Inflammatory macrophage treated with lipopolysaccharide for 1 hour (primary cell): ENCODE measurements around the gene RBFOX1.

Experiments used
- DNase-seq, 2 donors: peaks; one replicate each; pipeline ENCODE4 v3.0.0-alpha.2; 2020 to 2022

Gene RBFOX1

DNA sequence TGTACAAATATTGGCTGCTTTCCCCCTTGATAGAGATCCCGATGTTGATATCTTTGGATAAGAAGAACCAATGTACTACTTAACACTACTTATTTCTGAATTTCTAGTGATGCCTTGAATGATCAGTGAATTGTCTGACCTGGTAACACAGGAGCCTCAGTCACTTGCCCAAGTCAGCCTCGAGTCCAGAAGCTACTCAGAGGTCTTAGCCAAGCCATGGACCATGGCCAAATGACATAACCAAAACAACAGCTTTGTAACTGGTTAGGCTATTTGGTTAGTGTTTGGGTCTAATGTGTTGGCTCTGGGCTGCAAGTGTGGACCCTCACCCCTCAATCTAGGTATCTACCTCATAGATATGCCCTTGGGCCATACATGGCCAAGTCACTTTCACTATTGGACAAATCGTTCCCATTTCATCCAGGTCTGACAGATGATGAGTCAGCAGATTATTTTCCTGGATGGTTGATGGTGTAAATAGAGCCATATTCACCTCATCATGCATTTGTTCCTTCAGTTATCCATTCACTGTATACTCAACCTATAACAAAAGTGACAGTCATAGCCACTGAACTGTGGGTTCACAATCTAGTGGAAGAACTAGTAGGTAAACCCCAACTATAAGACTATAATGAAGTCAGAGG, 3.5 kb downstream of the RBFOX1 start:
- DNase-seq: no peak

DNA sequence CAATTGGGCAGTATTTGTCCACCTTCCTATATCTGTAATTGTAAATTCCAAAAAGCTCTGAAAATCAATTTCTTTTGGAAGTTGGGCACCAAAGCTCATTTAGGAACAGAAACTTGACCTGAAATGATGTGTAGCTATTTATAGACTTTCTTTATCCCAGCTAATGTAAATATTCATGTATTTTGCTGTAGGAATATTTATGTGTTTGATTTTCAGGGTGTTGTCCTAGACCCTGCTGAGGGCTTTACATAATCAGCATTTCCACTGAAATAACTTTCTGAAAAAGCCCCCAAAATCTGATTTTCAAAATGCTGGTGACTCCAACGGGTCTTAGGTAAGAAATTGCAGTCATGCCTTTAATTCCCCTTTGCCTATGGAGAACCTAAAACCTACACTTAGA, 4.1 kb downstream of the RBFOX1 start:
- DNase-seq: no peak

DNA sequence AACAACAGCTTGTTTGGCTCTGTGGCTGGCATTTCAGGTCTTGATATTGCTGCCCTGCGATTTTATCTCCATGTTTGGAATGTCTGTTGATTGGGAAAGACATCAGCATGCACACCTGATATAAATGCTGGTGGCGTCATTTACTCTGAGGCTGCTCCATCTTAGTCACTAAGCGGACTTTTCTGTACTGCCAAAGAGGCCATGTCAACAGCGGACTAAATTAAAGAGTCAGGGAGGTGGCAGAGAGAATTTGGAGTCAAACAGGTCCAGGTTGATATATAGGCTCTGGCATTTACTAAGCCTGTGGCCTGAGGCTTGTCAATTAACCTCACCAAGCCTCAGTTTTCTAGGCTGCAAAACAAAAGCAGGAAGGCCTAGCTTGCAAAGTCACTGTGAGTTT, 6.2 kb downstream of the RBFOX1 start:
- DNase-seq: no peak

DNA sequence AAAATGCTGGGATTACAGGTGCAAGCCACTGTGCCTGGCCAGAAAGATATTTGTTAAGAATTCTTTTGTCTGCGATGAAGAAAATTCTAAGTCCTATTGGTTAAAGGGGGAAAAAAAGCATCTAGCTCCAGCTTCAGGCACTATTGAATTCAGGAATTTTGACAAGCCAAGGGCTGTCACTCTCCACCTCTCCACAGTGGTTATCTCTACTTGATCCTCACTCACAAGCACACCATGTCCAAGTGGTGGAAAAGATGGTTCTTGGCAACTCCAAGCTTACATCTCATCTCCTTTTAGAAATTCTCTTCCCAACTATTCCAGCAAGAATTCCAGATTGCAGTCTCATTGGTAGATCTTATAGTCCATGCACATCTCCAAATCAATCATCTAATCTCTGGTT, 7.1 kb downstream of the RBFOX1 start:
- DNase-seq: no peak

DNA sequence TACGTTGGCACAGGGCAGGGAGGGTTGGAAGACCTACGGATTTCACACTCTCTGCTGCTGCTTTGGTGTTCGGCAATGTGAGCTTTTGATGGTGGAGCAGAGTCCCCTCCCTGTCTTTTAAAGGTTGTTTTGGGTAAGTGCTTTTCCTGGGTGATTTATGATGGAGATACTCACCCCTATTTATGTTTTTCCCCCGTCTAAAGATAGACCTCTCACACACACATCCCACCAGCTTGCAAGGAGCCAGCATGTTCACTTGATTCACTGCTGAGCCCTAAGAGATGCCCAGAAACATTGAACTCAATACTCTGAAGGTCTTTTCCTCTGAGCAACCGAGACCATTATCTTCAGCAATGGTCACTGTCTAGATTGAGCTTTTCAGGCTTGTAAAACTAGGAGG, 8.3 kb downstream of the RBFOX1 start:
- DNase-seq: no peak

DNA sequence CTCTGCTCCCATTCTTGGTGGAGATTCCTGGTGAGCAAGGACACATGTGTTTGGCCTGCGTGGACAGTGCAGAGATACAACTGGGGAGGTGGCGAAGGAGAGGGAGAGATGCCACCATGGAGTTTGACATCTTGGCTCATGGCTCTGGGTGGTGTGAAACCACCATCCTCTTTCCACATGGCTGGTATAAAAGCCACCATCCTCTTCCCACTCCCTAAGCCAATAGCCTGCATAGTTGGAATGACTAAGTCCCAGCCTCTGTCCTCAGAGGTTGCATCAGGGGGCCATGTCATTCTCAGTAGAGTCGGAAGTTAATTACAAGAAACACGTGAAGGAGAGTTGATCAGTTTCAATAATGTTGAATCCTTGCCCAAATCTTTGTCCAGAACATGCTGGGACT, 10.0 kb downstream of the RBFOX1 start:
- DNase-seq: no peak

DNA sequence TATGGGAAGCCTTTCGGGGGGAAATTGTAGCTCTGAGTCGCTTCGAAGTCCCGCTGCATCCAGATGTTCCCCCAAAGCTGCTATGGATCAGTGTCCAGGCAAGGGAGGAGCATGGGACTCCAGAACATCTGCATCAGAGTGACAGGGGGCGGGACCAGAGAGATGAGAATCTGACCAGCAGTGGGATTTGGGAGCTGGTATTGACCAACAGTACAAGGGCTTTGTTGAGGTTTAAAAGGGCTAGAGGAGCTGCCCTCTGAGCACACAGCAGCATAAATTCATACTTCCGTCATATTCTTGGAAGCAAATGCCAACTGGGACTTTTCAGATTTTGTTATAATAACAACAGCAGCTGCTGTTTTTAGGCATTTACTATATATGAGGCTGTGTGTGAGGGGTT, 10.6 kb downstream of the RBFOX1 start:
- DNase-seq: no peak

DNA sequence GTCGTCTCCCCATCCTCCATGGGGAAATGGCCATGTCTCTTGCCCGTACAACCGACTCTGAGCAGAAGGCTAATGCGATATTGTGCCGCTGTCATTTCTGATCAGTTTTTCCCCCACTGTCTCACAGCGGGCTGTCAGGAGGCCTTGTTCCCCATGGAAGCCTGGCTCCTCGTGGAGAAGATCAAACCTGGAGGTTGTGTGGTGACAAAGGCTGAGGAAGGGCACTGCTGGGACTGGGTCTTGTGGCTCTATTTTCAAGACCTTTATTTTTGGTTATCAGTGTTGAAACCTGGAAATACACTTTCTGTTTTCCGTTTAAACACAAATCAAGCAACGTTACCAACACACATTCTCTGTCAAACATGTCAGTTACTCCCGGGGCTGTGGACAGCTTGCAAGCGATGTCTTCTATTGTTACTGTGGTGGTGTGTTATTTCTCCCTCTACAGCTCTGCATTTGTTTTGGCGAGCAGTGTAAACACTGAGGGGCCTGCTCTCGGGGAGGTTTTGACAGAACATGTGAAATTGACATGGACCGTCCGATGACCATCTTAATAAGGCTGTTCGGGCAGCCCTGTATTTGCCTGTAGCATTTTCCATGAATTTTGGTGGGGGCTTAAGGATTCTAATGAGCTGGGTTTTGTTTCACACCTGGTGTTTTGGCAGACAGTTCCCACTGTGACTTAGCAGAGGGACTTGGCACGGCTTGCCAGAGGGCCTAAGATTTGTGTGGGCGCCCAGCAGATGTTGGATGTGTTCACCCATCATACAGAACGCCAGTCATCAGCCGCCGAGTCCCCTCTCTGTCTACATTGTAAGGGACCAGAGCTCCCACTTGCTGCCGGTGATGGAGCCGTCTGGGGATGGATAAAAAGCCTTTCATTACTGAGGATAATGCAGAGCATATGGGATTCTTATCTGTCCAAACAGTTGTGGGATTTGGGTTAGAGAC, 12.5 kb downstream of the RBFOX1 start:
- DNase-seq: no peak

DNA sequence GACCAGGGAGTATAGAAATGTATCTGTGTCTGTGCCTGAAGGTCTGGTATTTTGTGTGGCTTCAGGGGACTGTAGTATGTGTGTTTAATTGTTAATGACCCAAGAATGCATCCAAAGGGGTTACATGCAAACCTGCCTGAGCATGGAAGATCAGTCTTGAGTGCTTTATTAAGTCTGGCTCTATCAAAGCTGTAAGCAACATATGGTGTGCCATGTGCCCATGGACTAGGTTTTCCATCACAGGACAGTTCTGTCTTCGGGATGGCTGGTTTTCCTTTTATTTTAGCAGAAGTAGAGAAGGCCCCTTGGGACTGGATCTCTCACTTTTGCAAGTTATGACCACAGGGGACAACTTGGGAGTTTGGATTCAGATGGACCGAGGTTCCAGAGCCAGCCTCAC, 18.2 kb downstream of the RBFOX1 start:
- no peak for DNase-seq

DNA sequence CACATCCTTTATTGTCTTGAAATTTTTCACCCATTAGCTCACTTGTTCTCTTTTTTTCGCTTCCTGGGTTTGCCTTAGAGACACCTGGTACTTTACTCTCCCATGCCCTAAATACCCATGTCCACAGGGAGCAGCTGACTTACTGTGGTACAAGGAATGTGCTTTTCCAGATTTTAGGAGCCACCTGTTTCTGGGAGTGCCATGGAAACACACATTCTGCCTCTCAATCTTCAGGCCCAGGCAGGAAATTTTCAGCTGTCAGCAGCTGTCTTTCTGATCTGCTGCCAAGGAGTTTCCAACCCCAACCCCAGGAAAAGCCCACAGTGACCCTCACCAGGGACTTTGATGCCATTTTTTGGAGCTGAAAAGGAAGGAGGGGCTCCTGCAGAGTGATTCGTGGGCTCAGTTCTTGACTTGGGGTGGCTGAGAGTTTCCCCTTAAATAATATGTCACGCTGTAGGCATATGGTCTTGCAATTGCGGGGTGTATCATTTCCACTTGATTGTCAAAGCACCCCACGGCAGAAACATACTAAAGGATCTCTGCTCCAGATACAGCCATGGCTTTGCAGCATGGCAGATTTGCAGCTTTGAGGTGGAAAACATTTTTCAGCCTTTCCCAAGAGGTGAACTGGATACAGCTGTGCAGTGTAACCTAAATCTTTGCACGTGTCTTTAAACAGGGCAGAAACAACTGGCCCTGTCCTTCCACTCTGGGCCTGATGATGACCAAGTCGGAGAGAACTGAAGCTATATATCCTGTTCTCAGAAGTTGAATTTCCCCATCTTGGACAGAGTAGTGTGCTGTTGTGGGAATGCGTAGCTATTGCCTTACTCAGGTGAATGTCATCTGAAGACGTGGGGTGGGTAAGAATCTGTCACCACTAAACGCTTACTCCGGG, 19.2 kb downstream of the RBFOX1 start:
- no peak for DNase-seq

DNA sequence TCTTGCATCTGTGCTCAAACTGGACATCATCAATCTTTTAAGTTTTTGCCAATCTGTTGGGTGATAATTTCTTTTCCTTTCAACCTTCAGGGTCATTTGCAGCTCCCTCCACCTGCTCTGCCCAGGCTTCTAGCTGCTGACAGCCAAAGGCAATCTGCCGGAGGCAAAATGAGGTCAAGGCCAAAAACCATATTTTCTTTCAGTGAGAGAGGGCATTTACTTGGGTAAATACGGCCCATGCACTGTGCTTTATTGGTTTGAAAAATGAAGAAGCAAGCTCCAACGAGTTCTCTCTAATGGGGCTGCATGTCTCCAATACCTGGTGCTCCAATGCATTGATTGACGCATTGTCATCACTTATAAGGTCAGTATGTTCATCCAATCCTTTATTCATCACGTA, 23.1 kb downstream of the RBFOX1 start:
- DNase-seq: no peak

DNA sequence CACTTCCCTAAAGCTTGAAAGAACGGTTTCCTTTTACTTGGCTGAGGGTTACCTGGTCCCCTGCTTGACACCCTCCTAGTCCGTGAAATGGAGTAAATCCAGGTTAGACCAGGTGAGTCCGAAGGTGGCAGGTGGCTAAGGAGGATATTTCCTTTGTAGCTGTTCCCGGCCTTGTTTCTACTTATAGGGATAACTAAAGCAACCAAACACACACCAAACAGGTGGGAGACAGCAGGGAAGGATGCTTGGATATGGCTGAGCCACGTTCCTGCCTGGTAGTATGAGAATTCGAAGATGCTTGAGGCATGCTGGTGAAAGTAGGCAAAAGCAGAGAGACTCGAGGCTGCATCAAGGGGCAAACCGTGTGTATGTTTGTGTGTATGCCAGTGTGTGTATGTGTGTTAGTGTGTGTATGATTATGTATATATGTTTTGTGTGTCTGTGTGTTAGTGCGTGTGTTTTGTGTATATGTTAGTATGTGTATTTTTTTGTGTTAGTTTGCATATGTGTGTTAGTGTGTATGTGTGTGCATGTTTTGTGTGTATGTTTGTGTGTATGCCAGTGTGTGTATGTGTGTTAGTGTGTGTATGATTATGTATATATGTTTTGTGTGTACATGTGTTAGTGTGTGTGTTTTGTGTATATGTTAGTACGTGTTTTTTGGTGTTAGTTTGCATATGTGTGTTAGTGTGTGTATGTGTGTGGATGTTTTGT, 28.9 kb downstream of the RBFOX1 start:
- no peak for DNase-seq

DNA sequence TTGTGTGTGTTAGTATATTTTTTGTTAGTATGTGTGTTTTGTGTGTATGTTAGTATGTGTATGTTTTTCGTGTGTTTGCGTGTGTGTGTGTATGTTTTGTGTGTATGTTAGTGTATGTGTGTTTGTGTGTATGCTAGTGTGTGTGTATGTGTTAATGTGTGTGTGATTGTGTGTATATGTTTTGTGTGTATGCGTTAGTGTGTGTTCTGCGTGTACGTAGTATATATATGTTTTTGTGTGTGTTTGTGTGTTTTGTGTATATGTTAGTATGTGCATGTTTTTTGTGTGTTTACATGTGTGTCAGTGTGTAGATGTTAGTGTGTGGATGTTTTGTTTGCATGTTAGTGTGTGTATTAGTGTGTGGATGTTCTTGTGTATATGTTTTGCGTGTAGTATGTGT, 29.6 kb downstream of the RBFOX1 start:
- DNase-seq: no peak

DNA sequence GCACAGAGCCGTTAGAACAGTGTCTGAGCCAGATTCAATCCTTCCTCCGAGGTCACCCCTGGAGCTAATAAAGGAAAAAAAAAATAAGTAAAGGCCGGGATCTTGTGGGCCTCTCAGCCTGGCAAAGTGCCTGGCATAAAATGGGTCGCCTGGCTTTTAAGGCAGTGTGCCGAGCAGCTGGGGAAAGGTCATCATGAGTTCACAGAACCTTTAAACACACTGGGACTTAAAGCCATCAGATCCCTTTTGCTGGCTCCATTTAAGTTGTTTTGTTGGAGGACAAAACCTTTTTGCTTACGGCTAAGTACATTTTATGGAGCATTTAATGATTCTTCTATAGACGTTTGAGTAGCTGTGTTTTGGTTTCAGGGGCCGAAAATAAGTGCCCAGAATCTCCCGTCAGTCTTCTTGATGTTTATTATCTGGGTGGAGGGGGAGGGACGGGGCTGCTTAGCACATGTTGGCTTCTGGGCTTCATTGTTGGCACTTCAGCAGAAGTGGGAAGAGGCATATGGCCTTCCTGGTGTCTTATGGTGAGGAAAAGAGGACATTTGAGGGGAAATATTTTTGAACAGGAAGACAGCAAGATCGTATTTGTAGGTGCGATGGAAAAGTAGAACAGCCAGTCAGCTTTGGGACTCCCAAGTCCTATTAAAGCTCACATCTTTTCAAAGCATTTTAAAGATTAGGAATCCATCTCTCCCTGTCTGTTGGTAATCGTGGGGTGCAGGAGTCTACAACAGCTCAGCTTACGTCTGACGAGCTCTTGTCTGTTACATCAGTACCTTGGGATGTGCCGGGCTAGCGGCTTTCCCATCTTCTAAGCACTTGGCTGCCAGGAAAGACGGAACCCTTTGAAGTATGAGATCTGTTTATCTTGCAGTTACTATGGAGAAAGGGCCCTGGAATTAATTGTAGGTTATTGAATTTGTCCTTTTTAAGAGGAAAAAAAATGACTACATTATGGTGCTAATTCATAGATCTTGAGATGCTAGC, 31.1 kb downstream of the RBFOX1 start:
- DNase-seq: no peak

DNA sequence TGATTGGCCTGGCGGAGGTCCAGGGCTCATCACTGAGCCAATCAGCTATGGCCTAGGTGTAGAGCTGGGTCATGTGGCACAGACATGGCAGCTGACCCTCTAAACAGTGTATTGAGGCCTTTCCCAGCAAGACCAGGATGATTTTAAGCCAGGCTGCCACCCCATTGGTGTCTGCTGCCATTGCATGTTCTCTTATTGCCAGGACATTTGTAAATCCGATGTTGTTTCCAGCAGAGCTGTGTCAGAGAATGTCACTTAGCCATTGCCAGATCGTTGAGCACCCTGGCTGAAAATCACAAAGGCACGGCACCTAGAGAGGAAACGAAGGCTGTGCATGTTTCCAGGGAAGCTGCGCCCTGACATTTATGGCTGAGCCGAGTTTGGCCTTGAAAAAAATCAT, 33.4 kb downstream of the RBFOX1 start:
- no peak for DNase-seq

DNA sequence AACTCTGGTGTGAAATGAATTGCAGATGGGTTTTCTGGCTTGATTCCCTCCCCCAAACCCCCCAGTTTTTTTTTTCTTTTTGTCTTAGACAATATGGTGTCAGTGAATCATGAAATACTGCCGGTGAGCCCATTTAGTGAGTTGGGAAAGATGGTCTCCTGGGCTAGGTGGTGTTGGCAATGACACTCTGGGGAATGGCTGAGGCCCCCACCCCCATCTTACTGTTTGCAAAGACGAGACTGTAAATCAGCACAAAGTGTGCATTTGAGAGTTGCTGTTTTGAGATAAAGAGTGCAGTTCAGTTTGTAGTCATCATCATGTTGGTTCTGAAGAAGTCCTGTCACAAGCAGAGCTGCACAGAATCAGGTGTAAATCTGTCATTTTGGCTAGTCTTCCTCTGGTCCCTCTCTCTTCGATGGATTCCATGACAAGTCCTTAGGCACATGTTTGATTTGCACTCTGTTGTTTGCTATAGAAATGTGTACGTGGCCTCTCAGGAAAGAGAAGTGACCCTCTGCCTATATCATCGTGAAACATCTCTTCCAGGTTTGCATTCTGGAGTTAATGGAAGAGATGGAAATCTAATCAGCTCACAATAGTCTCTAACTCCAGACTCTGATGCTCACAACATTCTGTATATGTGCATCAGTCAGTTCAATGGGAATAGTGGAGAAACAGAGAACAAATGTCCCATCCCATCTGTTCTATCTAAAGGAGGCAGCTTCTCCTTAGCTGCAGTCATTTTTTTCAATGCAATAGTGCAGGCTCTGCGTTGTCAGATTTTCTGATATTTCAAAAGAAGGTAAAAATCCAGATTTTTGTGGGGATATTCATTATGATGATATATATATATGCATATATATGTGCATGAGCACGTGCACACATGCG, 34.6 kb downstream of the RBFOX1 start:
- DNase-seq: no peak

DNA sequence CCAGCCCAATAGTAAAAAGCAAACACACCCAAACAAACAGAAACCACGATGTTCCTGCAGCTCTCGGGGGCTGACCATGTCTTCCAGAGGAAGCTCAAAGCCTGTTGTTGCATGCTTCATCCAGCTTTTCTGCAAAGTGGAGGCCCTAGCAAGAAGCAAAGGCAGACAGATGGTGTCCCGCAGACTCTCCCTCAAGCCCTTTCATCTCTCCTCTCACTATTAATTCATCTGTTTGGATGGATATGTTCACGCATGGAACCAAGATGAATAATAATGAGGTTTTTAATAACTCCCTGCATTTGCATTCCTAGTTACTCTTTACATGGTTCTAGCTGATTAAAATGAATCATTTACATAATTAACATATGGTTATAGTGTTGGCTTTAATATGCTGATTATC, 36.6 kb downstream of the RBFOX1 start:
- no peak for DNase-seq

DNA sequence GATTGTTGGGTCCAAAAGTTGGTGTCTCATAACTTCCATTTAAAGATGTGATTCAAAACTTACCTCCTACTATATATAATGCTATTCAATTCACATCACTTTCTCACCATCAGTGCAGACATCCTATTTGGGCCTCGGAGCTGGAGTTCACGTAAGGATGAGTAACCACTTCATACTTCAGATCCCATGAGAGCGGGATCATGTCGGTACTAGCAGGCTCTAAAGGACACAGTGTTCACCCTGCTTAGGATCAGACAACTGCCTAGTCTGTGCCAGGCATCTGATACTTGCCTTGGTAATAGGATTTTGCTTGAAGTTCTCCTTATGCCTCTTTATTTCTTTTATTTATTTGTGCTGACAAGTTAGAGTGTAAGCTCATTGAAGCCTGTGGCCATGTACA, 39.5 kb downstream of the RBFOX1 start:
- no peak for DNase-seq

DNA sequence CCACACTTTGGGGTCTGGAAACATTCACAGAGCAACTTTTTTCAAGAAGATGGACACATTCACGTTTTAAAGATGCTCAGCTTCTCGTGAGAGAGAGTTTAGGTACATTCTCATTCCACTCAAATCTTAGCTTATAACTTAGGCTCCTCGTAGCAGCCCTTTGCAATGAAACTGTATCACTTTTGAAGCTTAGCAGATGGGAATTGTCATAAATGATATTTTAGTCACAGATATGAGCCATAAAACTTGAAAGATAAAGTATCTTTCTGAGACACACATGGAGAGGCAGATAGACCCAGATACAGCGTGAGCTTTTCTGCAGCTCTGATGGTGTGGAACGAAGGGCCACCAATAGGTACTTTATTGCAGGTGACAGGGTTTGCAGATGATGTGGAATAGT, 41.1 kb downstream of the RBFOX1 start:
- DNase-seq: no peak

DNA sequence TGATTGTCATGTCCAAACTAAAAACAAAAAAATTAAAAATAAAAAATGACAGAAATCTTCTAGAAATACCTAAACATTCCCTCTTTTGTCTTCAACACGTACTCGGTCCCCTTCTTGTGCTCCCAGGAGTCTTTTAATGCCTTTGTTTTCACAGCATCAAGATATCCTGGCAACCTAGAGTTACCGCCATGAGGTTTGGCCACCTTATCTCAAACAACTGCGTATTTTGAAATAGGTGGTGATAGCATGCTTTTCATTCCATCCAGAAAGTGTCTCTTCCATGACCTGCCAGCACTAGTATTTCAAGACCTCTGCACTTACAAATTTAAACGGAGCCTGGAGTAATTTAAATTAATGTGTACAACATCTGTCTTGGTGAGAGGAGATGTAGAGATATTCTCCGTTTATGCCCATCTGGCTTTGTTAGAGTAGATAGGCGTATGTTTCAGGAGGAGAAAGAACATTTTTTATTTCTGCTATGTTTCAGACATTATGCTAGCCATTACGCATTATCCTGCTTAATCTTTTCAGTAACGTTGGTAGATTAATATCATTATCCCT, 42.0 kb downstream of the RBFOX1 start:
- DNase-seq: no peak
